ENCODE measurements around the gene DIDO1.
"Not testable (repeated sequence)": the region's sequence is repeated elsewhere in the genome, so short reads cannot be mapped to it uniquely, and the experiment has no call there.

Gene DIDO1

DNA sequence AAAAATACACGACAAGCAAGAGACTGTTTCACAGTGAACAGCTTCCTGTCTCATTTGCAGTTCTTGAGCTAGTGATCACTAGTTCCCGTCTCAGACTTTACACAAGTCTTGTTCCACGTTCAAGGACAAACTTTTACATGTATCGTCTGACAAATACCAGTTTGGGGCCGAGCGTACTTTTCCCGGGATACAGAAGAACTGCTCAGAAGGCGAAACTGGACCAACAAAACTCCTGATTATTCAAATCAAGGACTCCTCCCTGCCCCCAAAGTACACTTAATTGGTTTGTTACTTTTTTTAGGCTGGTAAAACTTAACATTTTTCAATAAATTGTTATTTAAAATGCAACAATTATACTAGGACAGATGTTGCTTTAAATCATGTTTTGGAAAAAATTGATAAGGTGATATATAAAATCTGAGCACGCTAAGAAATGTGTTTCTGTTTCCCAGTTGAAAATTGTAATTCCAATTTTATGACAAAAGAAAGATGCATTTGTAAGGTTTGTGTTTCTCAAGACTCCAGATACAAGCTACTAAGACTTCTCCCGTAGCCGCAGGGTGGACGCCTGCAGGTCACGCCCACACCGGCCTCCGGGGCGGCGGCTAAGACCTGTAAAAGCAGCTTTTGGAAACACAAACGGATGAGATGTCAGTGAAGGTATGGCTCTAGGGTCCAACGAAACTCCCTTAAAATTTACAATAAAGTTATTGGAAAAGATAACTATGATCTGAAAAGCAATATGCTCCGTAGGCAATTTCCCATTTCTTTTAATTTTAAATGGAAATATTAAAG is 47.9 kb downstream of the DIDO1 start:
- TF ChIP-seq, protein P1, sequence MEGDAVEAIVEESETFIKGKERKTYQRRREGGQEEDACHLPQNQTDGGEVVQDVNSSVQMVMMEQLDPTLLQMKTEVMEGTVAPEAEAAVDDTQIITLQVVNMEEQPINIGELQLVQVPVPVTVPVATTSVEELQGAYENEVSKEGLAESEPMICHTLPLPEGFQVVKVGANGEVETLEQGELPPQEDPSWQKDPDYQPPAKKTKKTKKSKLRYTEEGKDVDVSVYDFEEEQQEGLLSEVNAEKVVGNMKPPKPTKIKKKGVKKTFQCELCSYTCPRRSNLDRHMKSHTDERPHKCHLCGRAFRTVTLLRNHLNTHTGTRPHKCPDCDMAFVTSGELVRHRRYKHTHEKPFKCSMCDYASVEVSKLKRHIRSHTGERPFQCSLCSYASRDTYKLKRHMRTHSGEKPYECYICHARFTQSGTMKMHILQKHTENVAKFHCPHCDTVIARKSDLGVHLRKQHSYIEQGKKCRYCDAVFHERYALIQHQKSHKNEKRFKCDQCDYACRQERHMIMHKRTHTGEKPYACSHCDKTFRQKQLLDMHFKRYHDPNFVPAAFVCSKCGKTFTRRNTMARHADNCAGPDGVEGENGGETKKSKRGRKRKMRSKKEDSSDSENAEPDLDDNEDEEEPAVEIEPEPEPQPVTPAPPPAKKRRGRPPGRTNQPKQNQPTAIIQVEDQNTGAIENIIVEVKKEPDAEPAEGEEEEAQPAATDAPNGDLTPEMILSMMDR (IDR thresholded peaks at IDR 0.05; ENCODE audit: control insufficient read depth, insufficient read depth, low read depth, low read length, missing control alignments): no peak
- no peak overlapping the region for H3K4me3 ChIP-seq (ENCODE audit: control insufficient read depth, low read depth, low read length)
- DNase-seq (ENCODE audit: low read depth): no peak

DNA sequence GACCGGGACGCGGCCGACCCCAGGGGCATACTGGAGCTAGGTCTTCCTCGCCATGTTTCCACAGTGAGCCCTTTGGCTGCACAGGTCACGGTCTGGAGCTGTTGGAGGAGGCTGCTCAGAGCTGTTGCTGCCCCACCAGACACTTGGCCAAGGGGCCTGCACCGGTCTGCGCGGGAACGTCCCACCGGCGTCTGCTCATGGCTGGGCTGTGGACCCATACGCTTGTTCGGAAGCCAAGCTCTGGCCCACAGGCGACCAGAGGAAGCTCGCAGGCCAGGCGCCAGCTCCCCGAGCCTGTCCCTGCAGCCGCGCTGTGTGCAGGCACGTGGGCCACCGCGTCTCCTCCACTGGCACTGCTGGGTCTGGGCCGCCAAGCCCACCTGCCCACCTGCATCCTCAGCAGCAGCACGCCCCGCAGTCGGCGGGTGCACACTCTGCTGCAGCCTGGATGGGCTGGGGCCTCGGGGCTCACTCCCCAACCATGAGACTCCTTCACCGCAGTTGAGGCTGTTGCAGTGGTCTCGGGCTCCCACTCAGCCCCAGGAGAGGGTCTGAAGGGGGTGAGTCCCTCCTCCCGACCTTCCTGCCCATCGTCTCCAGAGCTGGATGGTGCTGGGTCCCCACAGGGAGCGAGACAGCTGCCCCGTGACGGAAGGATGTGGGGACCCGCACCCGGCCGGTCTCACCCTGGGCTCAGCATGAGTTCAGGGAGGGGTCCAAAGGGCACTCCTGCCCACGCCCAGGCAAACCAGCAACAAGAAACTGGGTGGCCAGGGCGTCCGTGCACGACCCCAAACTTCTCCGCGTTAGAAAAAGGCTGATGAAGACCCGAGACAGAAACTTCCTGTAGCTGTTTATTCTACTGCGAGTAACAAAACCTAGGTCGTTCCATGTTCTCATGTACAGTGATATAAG is 49.1 kb downstream of the DIDO1 start:
- no peak for DNase-seq (ENCODE audit: low read depth)
- H3K4me3 ChIP-seq (ENCODE audit: control insufficient read depth, low read depth, low read length): no peak overlapping the region
- TF ChIP-seq, protein P1 (IDR thresholded peaks at IDR 0.05; ENCODE audit: control insufficient read depth, insufficient read depth, low read depth, low read length, missing control alignments): no peak

DNA sequence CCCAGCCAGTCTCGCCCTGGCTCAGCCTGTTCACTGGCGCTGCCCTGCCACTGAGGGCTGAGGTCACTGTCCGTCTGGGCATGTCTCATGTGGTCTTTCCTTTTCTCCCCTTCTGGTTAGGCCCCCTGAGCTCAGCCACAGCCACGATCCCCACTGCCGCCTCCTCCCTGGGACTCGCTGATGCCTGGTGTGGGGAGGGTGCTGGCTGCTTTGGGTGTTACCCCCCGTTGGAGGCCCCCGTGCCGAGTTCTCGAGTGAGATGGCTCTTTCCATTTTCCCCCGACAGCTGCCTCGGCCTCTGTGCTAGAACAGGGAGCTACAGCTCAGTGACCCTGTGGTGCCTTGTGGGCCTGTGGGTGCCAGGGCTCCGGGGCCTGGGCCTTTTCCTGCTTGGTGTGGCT is 49.8 kb downstream of the DIDO1 start:
- DNase-seq (ENCODE audit: low read depth): no peak
- TF ChIP-seq, protein P1 (IDR thresholded peaks at IDR 0.05; ENCODE audit: control insufficient read depth, insufficient read depth, low read depth, low read length, missing control alignments): no peak

DNA sequence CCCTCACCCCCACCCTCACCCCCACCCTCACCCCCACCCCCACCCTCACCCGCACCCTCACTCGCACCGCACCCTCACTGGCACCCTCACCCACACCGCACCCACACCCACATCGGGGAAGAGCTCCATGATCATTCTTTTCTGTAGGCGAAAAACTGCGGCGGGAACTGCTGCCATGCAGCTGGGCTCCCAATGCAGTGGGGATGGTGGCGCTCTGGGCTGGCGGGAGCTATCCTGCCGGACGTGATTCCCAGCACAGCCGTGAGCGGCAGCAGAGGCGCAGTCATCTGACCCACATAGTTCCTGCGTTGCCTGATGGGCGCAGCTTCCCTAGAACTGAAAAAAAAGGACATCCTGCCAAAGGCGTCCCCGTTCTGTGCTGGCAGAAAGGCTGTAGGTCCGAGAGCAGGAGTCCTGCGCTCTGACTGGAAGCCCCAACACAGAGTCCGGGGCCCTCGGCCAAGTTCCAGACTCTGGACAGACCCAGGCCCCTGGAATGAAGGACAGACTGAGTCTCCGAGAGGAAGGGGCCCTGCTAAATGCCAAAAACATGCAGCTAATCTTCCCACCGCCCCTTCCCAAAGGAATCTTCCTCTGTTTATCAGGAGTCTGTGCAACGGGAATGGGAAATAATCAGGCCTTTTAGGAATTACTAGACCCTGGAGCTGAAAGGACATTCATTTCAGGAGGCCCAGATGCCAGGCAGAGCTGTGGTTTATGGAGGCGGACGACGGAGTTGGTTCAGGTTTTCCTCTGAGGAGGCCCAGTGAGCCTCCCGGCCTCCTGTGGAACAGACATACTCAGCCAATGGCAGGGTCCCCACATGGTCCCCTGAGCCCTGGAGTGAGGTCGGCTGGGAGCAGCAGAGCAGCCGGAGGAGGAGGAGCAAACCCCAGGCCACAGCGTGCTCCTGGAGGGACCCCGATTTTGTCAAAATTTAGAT is 50.6 kb downstream of the DIDO1 start:
- peak; percentile 5 for DNase-seq (ENCODE audit: low read depth)
- no peak overlapping the region for H3K4me3 ChIP-seq (ENCODE audit: control insufficient read depth, low read depth, low read length)
- TF ChIP-seq, protein P1 (IDR thresholded peaks at IDR 0.05; ENCODE audit: control insufficient read depth, insufficient read depth, low read depth, low read length, missing control alignments): peak; percentile 39

More for the DNA sequence above, 49.8 kb downstream of the DIDO1 start:
- H3K4me3 ChIP-seq (ENCODE audit: control insufficient read depth, low read depth, low read length): no peak overlapping the region

DNA sequence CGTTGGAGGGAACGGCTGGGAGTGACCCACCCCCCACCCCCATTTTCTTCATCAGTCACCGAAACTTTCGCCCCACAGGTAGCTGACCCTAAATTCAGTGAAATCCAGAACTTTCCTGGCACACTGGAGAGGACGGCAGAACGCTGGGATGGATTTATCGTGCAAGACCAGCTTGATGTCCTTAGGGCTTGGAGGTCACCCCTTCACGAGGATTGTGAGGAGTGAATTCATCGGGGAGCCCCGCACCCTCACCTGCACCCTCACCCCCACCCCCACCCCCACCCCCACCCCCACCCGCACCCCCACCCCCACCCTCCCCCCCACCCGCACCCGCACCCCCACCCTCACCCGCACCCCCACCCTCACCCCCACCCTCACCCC is 51.4 kb downstream of the DIDO1 start:
- TF ChIP-seq, protein P1 (IDR thresholded peaks at IDR 0.05; ENCODE audit: control insufficient read depth, insufficient read depth, low read depth, low read length, missing control alignments): no peak
- H3K4me3 ChIP-seq (ENCODE audit: control insufficient read depth, low read depth, low read length): no peak overlapping the region
- DNase-seq (ENCODE audit: low read depth): no peak

DNA sequence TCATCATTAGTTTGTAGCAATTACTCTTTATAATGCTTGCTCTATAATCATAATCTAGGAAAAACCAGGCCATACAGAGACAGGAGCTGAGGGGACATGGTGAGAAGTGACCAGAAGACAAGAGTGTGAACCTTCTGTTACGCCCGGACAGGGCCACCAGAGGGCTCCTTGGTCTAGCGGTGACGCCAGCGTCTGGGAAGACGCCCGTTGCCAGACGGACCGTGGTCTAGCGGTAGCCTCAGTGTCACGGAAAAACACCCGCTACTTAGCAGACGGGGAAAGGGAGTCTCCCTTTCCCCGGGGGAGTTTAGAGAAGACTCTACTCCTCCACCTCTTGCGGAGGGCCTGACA is 52.6 kb downstream of the DIDO1 start:
- TF ChIP-seq, protein P1 (IDR thresholded peaks at IDR 0.05; ENCODE audit: control insufficient read depth, insufficient read depth, low read depth, low read length, missing control alignments): peak; percentile 49
- not testable (repeated sequence) for H3K4me3 ChIP-seq (ENCODE audit: control insufficient read depth, low read depth, low read length)
- DNase-seq (ENCODE audit: low read depth): peak; percentile 3

Data from AG09309 (cell line).